ENCODE measurements around the gene RAB28.

RAB28 gene

GRCh38 chr4:13476915-13477314, 7.2 kb downstream of the RAB28 start:
- Histone ChIP-seq H3K27me3 (replicated peaks; ENCODE audit: insufficient read depth, low read length) (no peaks in the 10 kb centered on the region), H3K9ac (ENCODE audit: low read length) (no peak overlapping the region; the same call in 1 of the 2 replicates), H3F3A (ENCODE audit: insufficient read depth, low read length) (peaks cover 11% of the 10 kb centered on the region), H3K27ac (ENCODE audit: low read length) (peak overlapping the region; percentile 64; the same call in 1 of the 2 replicates), H4K20me1 (ENCODE audit: insufficient read depth, low read length) (no peaks in the 10 kb centered on the region), H3K4me1 (ENCODE audit: low read length) (peaks cover 27% of the 10 kb centered on the region), H3K9me3 (replicated peaks; ENCODE audit: insufficient read depth, low read length) (no peaks in the 10 kb centered on the region), H3K36me3 (replicated peaks; ENCODE audit: insufficient read depth, low read length) (0 out of 2 replicates have a peak, but pooled peaks cover 6% of the 10 kb centered on the region), H3K4me3 (ENCODE audit: low read length) (peak overlapping the region; percentile 4; the same call in 1 of the 2 replicates), H3K9me2 (replicated peaks; ENCODE audit: insufficient read depth, low read length) (no peaks in the 10 kb centered on the region), H3K4me2 (ENCODE audit: low read depth, low read length) (peak overlapping the region; percentile 61), H2AFZ (ENCODE audit: low read length) (no peak overlapping the region), H3K79me2 (ENCODE audit: low read length) (peaks cover 68% of the 10 kb centered on the region)
- DNase-seq: peak; percentile 93
- TF ChIP-seq, protein P1, sequence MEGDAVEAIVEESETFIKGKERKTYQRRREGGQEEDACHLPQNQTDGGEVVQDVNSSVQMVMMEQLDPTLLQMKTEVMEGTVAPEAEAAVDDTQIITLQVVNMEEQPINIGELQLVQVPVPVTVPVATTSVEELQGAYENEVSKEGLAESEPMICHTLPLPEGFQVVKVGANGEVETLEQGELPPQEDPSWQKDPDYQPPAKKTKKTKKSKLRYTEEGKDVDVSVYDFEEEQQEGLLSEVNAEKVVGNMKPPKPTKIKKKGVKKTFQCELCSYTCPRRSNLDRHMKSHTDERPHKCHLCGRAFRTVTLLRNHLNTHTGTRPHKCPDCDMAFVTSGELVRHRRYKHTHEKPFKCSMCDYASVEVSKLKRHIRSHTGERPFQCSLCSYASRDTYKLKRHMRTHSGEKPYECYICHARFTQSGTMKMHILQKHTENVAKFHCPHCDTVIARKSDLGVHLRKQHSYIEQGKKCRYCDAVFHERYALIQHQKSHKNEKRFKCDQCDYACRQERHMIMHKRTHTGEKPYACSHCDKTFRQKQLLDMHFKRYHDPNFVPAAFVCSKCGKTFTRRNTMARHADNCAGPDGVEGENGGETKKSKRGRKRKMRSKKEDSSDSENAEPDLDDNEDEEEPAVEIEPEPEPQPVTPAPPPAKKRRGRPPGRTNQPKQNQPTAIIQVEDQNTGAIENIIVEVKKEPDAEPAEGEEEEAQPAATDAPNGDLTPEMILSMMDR (IDR thresholded peaks at IDR 0.05; ENCODE audit: low read length): no peak
- TF ChIP-seq EZH2 (optimal IDR thresholded peaks at IDR 0.05; ENCODE audit: low read depth, low read length) (no peak), EZH2phosphoT487 (IDR thresholded peaks at IDR 0.05; ENCODE audit: low read length) (no peak)

DNA sequence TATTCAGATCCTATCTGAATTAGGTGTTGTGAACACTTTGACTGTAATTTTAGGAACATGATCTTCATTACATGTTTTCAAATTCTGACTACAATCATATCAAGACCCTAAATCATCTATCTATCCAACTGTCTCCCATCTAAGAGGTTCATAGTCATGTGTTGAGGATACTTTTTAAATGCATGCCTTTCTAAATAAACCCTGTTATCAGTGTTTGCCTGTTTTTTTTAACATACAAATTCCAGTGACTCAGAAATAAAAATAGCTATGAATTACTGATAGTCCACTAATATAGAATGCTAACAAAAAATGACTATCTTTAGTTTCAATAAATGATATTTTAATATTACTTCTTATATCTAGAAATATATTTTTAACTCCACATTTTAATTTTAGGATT, 8.0 kb downstream of the RAB28 start:
- H3K4me2 ChIP-seq (ENCODE audit: low read depth, low read length): no peak overlapping the region
- TF ChIP-seq EZH2phosphoT487 (IDR thresholded peaks at IDR 0.05; ENCODE audit: low read length): no peak
- TF ChIP-seq, protein P1 (IDR thresholded peaks at IDR 0.05; ENCODE audit: low read length): no peak

GRCh38 chr4:13471400-13471799, 12.7 kb downstream of the RAB28 start:
- H3K4me2 ChIP-seq (ENCODE audit: low read depth, low read length): no peak overlapping the region
- H3K79me2 ChIP-seq (ENCODE audit: low read length): peaks cover 46% of the 10 kb centered on the region
- no peak for DNase-seq
- H3K36me3 ChIP-seq (replicated peaks; ENCODE audit: insufficient read depth, low read length): 0 out of 2 replicates have a peak, but pooled peaks cover 11% of the 10 kb centered on the region
- TF ChIP-seq, protein P1 (IDR thresholded peaks at IDR 0.05; ENCODE audit: low read length): no peak
- no peak for TF ChIP-seq EZH2 (optimal IDR thresholded peaks at IDR 0.05; ENCODE audit: low read depth, low read length)
- TF ChIP-seq EZH2phosphoT487 (IDR thresholded peaks at IDR 0.05; ENCODE audit: low read length): no peak
- H3K9me3 ChIP-seq (replicated peaks; ENCODE audit: insufficient read depth, low read length): no peaks in the 10 kb centered on the region
- no peak overlapping the region for H3K27ac ChIP-seq (ENCODE audit: low read length)
- no peaks in the 10 kb centered on the region for H4K20me1 ChIP-seq (ENCODE audit: insufficient read depth, low read length)
- no peaks in the 10 kb centered on the region; the same call in 1 of the 2 replicates for H3F3A ChIP-seq (ENCODE audit: insufficient read depth, low read length)
- H3K27me3 ChIP-seq (replicated peaks; ENCODE audit: insufficient read depth, low read length): no peaks in the 10 kb centered on the region
- no peak overlapping the region for H2AFZ ChIP-seq (ENCODE audit: low read length)
- H3K4me1 ChIP-seq (ENCODE audit: low read length): peaks cover 7% of the 10 kb centered on the region
- H3K9ac ChIP-seq (ENCODE audit: low read length): no peak overlapping the region
- H3K4me3 ChIP-seq (ENCODE audit: low read length): no peak overlapping the region
- no peaks in the 10 kb centered on the region for H3K9me2 ChIP-seq (replicated peaks; ENCODE audit: insufficient read depth, low read length)

More for the DNA sequence above, 8.0 kb downstream of the RAB28 start:
- H3K27ac ChIP-seq (ENCODE audit: low read length): no peak overlapping the region
- peaks cover 64% of the 10 kb centered on the region for H3K79me2 ChIP-seq (ENCODE audit: low read length)
- no peak overlapping the region for H3K4me3 ChIP-seq (ENCODE audit: low read length)
- H4K20me1 ChIP-seq (ENCODE audit: insufficient read depth, low read length): no peaks in the 10 kb centered on the region
- H3K9me3 ChIP-seq (replicated peaks; ENCODE audit: insufficient read depth, low read length): no peaks in the 10 kb centered on the region
- DNase-seq: no peak
- H3K9me2 ChIP-seq (replicated peaks; ENCODE audit: insufficient read depth, low read length): no peaks in the 10 kb centered on the region
- 0 out of 2 replicates have a peak, but pooled peaks cover 6% of the 10 kb centered on the region for H3K36me3 ChIP-seq (replicated peaks; ENCODE audit: insufficient read depth, low read length)
- peaks cover 11% of the 10 kb centered on the region for H3F3A ChIP-seq (ENCODE audit: insufficient read depth, low read length)
- no peak overlapping the region for H2AFZ ChIP-seq (ENCODE audit: low read length)
- no peak overlapping the region for H3K9ac ChIP-seq (ENCODE audit: low read length)
- no peaks in the 10 kb centered on the region for H3K27me3 ChIP-seq (replicated peaks; ENCODE audit: insufficient read depth, low read length)
- peaks cover 22% of the 10 kb centered on the region for H3K4me1 ChIP-seq (ENCODE audit: low read length)

Measured in MM.1S (cell line).